ENCODE data around the gene KCNJ10.
A peak's percentile ranks its signal among the peaks of the same experiment; 100 is the strongest.
"Not testable (repeated sequence)": the region's sequence is repeated elsewhere in the genome, so short reads cannot be mapped to it uniquely, and the experiment has no call there.

KCNJ10 gene

GRCh38 chr1:160053548-160054365, 16.2 kb downstream of the KCNJ10 start:
- DNase-seq = no peak

GRCh38 chr1:160052936-160053335, 17.0 kb downstream of the KCNJ10 start:
- DNase-seq = no peak

- no peak for DNase-seq
Observed at GRCh38 chr1:160050619-160051018, 19.3 kb downstream of the KCNJ10 start.

GRCh38 chr1:160050182-160050581, 19.8 kb downstream of the KCNJ10 start:
- DNase-seq = not testable (repeated sequence)

- no peak for DNase-seq
Observed at GRCh38 chr1:160049101-160049500, 20.9 kb downstream of the KCNJ10 start.

GRCh38 chr1:160048335-160048734, 21.6 kb downstream of the KCNJ10 start:
- no peak for DNase-seq

GRCh38 chr1:160047111-160047991, 22.6 kb downstream of the KCNJ10 start:
- DNase-seq = no peak

- no peak for DNase-seq
Observed at GRCh38 chr1:160046494-160047110, 23.4 kb downstream of the KCNJ10 start.

GRCh38 chr1:160045653-160046052, 24.3 kb downstream of the KCNJ10 start:
- no peak for DNase-seq

GRCh38 chr1:160043543-160043942, 26.4 kb downstream of the KCNJ10 start:
- DNase-seq = no peak

GRCh38 chr1:160040476-160040875, 29.5 kb downstream of the KCNJ10 start:
- no peak for DNase-seq

GRCh38 chr1:160032165-160032820, 37.7 kb downstream of the KCNJ10 start:
- no peak for DNase-seq

- peak; percentile 69 for DNase-seq
Observed at GRCh38 chr1:160031365-160032164, 38.4 kb downstream of the KCNJ10 start, which contains the start of gene PIGM. Gene PIGM (minus strand): TSS chr1:160031990. CDS start chr1:160031739, 251 bp downstream.

GRCh38 chr1:160030657-160031364, 39.1 kb downstream of the KCNJ10 start:
- no peak for DNase-seq

- no peak for DNase-seq
Observed at GRCh38 chr1:160028426-160028825, 41.5 kb downstream of the KCNJ10 start.

- no peak for DNase-seq
Observed at GRCh38 chr1:160025314-160025713, 44.6 kb downstream of the KCNJ10 start.

- no peak for DNase-seq
Observed at GRCh38 chr1:160024195-160024905, 45.6 kb downstream of the KCNJ10 start.

- no peak for DNase-seq
Observed at GRCh38 chr1:160022330-160023310, 47.3 kb downstream of the KCNJ10 start.

- no peak for DNase-seq
Observed at GRCh38 chr1:160021376-160022074, 48.4 kb downstream of the KCNJ10 start.

Measured in NCI-H1417 treated with DMSO at 0.1 percent for 48 hours (cell line).